ENCODE data around the gene UFSP1.
A peak's percentile ranks its signal among the peaks of the same experiment; 100 is the strongest.
"Not testable (repeated sequence)": the region's sequence is repeated elsewhere in the genome, so short reads cannot be mapped to it uniquely, and the experiment has no call there.

UFSP1 gene

DNA sequence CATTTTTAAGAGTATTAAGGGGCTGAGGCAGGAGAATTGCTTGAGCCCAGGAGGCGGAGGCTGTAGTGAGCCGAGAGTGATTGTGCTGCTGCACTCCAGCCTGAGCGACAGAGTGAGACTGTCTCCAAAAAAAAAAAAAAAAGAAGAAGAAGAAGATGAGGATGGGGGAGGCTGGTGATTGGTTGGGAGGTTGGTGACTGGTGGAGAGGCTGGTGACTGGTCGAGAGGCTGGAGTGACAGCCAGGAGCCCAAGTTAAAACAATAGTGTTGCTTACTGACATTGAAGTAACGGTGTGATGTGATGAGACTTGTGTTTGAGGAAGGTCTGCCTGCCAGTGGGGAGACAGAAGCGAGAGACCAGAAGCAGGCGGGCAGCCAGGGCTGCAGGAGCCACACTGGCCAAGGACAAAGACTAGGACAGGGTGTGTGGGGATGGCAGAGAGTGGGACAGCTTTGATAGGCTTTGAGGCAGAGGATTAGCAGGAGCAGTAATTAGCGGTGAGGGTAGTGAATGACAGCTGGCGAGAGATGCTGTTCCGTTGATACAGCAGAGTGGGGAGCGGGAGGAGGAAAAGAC lies 9.7 kb downstream of the UFSP1 start:
- no peak for DNase-seq

DNA sequence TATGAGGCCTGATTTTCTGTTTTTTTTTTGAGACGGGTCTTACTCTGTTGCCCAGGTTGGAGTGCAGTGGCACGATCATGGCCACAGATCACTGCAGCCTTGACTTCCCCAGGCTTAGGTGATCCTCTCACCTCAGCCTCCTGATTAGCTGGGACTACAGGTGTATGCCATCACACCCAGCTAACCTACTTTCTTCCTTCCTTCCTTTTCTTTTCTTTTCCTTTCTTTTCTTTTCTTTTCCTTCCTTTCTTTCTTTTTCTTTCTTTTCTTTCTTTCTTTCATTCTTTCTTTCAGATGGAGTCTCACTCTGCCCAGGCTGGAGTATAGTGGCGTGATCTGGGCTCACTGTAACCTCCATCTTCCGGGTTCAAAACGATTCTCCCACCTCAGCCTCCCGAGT lies 10.8 kb downstream of the UFSP1 start:
- no peak for DNase-seq

DNA sequence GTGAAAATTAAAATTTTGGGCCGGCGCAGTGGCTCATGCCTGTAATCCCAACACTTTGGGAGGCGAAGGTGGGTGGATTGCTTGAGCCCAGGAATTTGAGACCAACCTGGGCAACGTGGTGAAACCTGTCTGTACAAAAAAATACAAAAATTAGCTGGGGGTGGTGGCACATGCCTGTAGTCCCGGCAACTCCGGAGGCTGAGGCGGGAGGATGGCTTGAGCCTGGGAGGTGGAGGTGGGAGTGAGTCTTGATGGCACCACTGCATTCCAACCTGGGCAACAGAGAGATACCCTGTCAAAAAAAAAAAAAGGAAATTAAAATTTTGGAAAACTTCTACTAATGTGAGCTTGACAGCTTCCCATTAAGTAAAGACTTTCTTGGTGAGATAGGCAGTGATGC lies 11.5 kb downstream of the UFSP1 start:
- DNase-seq: no peak

DNA sequence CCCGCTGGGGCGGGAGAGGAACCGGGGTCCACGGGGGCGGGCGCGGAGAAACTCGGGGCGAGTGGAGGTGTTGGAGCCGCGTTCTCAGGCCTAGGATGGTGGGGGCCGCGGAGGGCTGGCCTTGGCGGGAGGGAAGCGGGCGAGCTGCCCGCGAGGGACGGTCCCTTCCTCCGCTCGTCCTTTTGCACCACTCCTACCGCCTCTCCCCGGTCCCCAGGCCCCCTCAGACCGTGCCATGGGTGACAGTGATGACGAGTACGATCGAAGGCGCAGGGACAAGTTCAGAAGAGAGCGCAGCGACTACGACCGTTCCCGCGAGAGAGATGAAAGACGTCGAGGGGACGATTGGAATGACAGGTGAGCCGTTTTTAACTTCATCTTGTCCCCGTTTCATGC lies 14.2 kb downstream of the UFSP1 start:
- no peak for DNase-seq

DNA sequence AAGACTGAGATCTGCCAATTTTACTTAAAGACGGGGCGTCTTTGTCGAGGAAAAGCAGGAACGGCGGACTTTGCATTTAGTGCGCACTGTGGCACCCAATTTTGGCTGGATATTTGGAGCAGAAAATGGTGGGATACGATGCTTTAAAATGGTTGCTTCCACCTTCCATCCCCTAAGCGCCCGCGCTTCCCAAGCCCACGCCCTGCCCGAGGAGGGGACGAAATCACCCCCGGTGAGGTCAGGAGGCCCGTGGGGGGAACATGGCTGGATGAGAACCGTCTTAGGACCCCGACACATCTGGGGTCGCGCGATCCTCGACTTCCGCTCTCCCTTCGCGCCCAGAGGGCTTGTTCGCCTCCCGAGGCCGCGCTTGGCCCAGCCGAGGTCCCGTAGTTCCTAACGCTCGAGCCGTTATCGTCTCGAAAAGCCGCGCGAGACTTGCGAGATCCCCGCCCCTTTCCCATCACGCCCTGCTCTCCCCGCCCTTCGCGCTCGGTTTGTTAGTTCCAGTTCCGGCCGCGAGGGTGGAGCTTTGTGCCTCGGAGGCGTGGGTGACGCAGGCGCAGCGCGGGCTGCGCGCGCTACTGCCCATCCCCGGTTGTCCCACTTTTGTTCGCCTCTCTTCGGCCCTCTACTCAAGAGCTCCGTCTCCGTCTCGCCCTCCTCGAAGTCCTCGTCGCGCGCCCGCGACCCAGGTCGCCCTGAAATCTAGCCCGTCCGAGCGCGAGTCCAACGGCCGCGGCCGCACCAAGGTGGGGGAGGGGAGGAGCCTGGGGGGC lies 14.7 kb downstream of the UFSP1 start, which contains the start of gene SRRT:
SRRT (plus strand) TSS at position 527 of the 779 bp plus-strand sequence. CDS start 488 bp downstream, outside the sequence.
- peak; percentile 79 for DNase-seq

DNA sequence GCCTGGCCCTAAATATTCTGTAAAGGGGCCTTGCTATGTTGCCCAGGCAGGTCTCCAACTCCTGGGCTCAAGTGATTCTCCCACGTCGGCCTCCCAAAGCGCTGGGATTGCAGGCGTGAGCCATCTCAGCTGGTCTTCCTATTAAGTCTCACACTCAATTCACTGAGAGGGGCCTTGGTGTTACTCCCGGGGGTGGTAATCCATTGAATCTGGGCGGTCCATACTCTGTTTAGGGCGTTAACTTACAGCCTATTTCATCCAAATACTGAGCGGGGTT lies 15.3 kb downstream of the UFSP1 start:
- DNase-seq: no peak

DNA sequence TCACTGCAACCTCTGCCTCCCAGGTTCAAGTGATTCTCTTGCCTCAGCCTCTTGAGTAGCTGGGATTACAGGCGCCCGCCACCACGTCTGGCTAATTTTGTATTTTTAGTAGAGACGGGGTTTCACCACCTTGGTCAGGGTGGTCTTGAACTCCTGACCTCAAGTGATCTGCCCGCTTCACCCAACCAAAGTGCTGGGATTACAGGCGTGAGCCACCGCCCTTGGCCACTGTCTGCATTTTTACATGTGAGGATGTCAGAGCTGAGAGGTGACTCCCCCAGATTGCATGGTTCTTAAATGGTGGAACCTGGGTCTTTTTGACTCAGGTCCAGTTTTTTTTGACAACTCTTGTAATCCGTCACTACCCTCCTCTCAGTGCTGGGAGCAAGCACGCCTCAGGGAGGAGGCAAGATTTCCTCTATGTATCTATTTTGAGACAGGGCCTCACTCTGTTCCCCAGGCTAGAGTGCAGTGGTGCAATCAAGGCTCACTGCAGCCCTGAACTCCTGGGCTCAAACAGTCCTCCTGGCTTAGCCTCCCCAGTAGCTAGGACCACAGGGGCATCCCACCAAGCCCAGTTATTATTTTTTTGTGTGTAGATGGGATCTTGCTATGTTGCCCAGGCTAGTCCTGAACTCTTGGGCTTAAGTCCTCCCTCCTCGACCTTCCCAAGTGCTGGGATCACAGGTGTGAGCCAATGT lies 15.8 kb downstream of the UFSP1 start:
- no peak for DNase-seq

DNA sequence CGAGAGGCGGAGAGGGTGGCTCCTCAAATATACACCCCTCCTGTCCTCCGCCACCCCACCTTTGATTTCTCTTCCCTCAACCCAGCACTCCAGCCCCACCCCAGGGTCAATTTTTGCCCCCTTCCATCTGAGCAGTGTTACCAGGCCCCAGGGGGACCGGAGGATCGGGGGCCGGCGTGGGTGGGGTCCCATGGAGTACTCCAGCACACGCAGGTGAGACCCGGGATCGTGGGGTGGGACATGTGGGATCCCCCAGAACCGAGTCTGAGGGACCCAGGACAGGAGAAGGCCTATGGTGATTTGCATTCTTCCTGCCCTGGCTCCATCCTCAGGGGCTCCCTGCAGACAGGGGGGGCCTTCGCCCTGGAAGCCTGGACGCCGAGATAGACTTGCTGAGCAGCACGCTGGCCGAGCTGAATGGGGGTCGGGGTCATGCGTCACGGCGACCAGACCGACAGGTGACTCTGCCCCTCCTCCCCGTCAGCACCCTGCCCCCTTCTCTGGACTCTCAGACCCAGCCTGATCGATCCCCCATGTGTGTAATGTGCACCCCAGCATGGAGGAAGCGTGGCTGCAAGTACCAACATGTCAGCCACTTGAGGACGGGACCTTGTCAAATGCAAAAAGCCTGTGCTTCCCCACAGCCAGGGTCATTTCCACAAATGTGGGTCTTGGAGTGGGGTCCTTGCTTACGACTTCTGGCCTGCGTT lies 21.6 kb downstream of the UFSP1 start:
- no peak for DNase-seq

DNA sequence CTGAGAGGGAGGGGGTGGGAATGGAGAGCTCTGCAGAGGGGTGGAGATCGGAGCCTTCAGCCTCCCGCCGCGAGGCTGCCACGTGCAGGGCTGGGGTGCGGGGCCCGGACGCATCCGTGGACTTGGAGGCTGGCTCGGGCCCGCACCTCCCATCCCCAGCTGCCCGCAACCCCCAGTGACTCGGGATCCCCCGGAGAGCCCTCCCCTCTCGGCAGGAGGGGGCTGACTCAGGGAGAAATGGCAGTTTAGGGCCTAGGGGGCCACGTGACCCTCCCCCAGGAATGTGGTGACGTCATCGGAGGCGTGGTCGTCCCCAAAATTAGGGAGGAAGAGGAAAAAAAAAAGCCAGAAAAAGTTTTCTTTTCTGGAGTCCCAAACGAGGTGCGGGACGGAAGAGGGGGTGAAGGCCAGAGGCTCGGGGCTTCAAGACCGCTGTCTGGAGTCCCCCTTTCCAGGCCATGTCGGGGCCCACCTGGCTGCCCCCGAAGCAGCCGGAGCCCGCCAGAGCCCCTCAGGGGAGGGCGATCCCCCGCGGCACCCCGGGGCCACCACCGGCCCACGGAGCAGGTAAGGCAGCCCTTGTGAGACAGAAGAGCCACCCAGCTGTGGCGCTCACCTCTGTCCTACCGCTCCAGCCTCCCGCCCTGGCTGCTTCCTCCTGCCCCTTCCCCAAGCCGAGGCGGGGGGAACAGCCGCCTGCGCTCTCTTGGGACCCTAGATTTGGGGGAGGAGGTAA lies 22.3 kb downstream of the UFSP1 start, which contains the start of gene TRIP6:
TRIP6 (plus strand) TSS at position 348 of the 736 bp plus-strand sequence; CDS start at position 459, 111 bp downstream.
- DNase-seq: no peak

DNA sequence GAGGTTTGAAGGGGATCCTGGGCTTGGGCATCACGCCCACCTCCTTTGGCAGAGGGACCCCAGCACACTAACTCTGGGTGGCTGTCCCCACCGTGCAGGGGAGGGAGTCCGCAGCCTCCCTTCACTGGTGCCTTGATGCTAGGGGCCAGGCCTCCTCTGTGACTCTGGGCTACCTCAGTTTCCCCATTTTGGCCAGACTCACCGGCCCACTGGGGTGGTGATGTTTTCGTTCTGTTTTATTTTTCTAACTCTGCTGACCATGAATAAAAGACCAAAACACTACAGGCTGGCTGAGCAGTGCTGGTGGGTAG lies 22.8 kb downstream of the UFSP1 start:
- DNase-seq: no peak

DNA sequence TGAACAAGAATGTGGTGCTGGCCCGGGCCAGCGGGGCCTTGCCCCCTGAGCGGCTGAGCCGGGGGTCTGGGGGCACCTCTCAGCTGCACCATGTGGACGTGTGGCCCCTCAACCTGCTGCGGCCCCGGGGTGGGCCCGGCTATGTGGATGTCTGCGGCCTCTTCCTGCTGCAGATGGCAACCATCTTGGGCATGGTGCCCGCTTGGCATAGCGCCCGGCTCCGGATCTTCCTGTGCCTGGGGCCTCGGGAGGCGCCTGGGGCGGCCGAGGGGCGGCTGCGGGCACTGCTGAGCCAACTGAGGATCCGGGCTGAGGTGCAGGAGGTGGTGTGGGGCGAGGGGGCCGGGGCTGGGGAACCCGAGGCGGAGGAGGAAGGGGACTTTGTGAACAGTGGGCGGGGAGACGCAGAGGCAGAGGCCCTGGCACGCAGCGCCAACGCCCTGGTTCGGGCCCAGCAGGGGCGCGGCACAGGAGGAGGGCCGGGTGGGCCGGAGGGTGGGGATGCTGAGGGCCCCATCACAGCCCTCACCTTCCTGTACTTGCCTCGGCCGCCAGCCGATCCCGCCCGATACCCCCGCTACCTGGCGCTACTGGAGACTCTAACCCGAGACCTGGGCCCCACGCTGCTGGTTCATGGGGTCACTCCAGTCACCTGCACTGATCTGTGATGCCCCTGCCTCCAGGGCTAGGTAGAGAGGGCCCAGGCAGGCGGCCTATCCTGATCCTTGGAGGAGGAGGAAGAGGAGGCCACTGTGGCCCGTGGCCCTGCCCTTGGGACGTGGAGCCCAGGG lies 23.4 kb downstream of the UFSP1 start:
- no peak for DNase-seq

DNA sequence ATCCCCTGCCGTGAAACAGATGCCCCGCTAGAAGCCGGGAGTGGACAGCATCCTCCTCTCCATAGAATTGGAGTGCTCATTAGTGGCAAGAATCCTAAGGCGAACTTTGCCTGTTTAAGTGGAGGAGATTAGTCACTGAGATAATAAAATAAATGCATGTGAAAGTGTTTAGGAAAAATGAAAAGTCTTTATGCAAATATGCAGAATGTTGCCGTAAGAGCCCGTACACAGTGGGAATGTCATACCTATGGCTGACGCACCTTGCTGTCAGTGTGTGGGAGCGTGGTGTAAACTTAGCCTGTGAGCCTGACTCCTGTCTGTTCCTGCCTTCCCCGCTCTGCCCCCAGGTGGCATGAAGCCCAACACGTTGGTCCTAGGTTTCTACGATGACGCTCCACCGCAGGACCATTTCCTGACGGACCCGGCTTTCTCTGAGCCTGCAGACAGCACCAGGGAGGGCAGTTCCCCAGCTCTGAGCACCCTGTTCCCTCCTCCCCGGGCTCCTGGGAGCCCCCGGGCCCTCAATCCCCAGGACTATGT lies 24.1 kb downstream of the UFSP1 start:
- no peak for DNase-seq

DNA sequence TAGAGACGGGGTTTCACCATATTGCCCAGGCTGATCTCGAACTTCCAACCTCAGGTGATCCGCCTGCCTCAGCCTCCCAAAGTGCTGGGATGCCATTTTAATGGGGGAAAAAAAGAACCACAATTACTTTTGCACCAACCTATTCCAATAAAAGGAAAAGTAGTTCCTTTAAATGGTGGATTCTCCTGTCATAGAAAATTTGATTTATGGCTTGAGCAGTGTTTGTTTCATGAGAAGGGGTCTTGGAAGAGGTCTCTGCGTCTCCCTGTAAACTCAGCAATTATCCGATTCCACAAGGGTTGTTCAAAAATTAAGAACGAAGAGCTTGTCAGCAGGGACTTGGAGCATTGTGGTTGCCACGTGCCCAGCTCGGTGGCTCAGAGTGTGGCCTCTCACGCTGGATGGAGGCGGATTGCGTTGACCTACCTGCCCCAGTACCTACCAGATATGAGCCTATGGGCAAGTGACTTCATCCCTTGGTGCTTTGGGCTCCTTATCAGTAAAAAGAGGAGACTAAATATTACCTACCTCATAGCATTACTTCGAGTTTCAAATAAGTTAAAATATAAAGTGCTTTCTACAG lies 25.2 kb downstream of the UFSP1 start:
- no peak for DNase-seq

DNA sequence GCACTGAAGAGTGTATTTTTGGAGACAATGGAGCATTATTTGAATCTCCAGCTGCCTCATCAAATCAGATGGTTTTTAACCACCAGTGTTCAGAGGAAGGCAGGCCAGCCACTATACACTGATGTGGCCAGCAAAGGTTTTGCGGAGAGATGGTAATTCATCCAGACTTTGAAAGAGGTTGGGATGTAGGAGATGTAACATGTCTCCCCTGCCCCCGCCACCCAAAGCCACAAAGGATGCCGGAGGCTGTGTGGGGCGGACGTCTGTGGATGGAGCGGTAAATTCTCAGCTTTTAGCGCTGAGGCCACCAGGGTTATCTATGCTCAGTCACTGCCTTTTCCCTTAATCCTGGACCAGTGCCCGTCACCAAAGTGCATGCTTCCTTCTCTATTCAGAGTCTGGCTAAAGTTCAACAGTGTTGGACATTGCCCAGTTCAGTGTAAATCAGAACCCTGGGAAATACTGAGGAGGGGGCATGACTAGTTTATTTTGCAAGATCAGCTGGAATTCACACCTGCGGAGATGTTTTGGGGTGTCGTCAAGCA lies 26.0 kb downstream of the UFSP1 start:
- DNase-seq: no peak

DNA sequence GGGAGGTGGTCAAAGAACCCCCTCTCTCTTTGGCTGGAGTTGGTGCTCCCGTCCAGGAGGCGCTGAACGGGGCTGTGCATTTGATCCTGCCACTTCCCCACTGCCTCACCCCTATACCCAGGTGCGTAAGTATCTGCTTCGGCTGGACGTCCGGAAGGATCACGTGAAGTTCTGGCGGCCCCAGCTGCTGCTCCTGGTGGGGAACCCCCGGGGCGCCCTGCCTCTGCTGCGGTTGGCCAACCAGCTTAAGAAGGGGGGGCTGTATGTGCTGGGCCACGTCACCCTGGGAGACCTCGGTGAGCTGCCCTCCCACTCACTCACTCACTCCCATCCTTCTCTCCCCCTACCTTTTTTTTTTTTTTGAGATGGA lies 27.9 kb downstream of the UFSP1 start:
- DNase-seq: no peak

DNA sequence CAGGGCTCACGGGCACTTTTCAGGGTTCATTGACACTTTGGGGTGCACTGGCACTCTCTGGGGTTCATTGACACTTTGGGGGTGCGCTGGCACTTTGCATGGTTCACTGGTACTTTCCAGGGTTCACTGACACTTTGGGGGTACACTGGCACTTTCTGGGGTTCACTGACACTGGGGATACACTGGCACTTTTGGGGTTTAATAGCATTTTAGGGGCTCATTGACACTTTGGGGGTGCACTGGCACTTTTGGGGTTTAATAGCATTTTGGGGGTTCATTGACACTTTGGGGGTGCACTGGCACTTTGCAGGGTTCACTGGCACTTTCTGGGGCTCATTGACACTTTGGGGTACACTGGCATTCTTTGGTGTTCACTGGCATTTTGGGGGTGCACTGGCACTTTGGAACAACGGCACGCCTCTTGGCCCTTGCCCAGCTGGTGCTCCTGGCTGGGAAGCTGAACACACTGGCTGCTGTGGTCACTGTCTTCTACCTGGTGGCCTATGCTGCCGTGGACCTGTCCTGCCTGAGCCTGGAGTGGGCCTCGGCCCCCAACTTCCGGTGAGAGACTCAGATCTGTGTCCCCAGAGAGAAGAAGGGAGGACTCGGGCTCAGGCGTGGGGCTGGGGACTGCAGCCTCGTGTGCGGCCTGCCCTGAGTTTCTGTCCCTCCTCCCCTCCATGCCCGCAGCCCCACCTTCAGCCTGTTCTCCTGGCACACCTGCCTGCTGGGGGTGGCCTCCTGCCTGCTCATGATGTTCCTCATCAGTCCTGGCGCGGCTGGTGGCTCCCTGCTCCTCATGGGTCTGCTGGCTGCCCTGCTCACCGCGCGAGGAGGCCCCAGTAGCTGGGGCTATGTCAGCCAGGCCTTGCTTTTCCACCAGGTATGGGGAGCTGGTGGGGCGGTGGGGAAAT lies 28.6 kb downstream of the UFSP1 start:
- DNase-seq: no peak

DNA sequence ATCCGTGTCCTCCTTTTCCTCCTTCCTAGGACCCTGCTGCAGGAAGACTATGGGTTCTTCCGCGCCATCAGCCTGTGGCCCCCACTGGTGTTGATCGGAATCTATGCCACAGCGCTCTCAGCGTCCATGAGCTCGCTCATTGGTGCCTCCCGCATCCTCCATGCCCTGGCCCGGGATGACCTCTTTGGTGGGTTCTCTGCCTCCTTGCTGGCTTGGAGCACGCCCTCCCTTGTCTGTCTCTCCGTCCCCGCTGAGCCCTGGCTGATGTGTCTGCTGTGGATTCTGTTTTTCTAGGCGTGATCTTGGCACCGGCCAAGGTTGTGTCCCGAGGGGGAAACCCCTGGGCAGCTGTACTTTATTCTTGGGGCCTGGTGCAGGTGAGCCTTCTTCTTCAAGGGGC lies 29.7 kb downstream of the UFSP1 start:
- no peak for DNase-seq

DNA sequence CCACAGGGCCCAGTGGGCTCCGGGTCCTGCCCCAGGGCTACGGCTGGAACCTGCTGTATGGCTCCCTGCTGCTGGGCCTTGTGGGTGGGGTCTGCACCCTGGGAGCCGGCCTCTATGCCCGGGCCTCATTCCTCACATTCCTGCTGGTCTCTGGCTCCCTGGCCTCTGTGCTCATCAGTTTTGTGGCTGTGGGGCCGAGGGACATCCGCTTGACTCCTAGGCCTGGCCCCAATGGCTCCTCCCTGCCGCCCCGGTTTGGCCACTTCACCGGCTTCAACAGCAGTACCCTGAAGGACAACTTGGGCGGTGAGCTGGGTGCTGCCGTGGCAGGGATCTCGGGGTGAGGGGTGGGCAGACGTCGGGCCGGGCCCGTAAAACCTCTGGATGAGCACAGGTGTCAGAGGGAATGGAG lies 32.6 kb downstream of the UFSP1 start:
- DNase-seq: no peak

DNA sequence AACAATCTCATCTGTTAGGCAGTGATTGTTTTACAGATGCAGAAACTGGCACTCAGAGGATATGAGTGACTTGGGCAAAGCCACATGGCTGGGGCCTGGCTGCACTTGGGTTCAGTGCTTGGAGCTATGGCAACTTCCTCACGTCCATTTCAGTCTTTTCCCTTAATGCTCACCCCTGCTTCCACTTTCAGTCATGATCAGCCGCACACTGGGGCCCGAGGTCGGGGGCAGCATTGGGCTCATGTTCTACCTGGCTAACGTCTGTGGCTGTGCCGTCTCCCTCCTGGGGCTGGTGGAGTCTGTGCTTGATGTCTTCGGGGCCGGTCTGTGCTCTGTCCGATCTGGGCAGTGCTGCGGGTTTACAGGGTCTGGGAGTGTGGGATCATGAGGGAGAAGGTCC lies 34.0 kb downstream of the UFSP1 start:
- DNase-seq: no peak

DNA sequence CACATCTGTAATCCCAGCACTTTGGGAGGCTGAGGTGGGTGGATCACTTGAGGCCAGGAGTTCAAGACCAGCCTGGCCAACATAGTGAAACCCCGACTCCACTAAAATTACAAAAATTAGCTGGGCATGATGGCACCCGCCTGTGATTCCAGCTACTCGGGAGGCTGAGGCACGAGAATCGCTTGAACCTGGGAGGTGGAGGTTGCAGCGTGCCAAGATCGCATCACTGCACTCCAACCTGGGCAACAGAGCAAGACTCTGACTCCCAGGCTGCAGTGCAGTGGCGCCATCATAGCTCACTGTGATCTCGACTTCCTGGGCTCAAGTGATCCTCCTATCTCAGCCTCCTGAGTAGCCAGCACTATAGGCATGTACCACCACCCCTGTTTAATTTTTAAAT lies 34.6 kb downstream of the UFSP1 start:
- DNase-seq: not testable (repeated sequence)
